HCT116 (cell line): ENCODE results near the gene OVOL1.

Source experiments
- ATF3 ChIP-seq: IDR thresholded peaks from 2 replicates; pipeline ENCODE4 v1.6.1; 2012
- EZH2 ChIP-seq: fragments of 200-600 bp; sonication (generic); IDR thresholded peaks from 2 replicates; pipeline ENCODE4 v1.6.1; 2017; ENCODE audit warnings: antibody characterized with exemption, mixed run types
- EZH2phosphoT487 ChIP-seq: fragments of 200-600 bp; IDR thresholded peaks from 2 replicates; pipeline ENCODE4 v1.6.1; 2018; ENCODE audit warnings: antibody characterized with exemption, borderline replicate concordance
- POLR2A ChIP-seq: IDR thresholded peaks from 2 replicates; pipeline ENCODE4 v1.7.0; 2011; ENCODE audit warnings: borderline replicate concordance; ENCODE audit not compliant: insufficient read depth, insufficient read length; ENCODE audit errors: extremely low read depth
- POLR2AphosphoS5 ChIP-seq: IDR thresholded peaks from 2 replicates; pipeline ENCODE4 v1.6.1; 2011; ENCODE audit warnings: mild to moderate bottlenecking, low read depth, low read length, moderate library complexity
- ZBTB33 ChIP-seq: IDR thresholded peaks from 2 replicates; pipeline ENCODE4 v1.6.1; 2011; ENCODE audit warnings: mild to moderate bottlenecking, low read length, moderate library complexity; ENCODE audit not compliant: insufficient replicate concordance; ENCODE audit errors: extremely low read depth
- ZFX ChIP-seq: fragments of 450-650 bp; IDR thresholded peaks from 2 replicates; pipeline ENCODE4 v1.6.1; 2017
- TF ChIP-seq, protein P1 (sequence below), 3 experiments: fragments of 200-600 bp in 1 of 3; sonication (generic) in 1 of 3; IDR thresholded peaks in 2 of 3; conservative IDR thresholded peaks in 1 of 3; 2 replicates each; pipeline ENCODE4 v1.5.1; 2012 to 2017; ENCODE audit warnings: low read depth in 2 of 3, low read length in 2 of 3, antibody characterized with exemption in 1 of 3, borderline replicate concordance in 1 of 3, control low read depth in 1 of 3, mild to moderate bottlenecking in 1 of 3, mixed read lengths in 1 of 3, mixed run types in 1 of 3, moderate library complexity in 1 of 3; ENCODE audit not compliant: insufficient read depth in 1 of 3

DNA sequence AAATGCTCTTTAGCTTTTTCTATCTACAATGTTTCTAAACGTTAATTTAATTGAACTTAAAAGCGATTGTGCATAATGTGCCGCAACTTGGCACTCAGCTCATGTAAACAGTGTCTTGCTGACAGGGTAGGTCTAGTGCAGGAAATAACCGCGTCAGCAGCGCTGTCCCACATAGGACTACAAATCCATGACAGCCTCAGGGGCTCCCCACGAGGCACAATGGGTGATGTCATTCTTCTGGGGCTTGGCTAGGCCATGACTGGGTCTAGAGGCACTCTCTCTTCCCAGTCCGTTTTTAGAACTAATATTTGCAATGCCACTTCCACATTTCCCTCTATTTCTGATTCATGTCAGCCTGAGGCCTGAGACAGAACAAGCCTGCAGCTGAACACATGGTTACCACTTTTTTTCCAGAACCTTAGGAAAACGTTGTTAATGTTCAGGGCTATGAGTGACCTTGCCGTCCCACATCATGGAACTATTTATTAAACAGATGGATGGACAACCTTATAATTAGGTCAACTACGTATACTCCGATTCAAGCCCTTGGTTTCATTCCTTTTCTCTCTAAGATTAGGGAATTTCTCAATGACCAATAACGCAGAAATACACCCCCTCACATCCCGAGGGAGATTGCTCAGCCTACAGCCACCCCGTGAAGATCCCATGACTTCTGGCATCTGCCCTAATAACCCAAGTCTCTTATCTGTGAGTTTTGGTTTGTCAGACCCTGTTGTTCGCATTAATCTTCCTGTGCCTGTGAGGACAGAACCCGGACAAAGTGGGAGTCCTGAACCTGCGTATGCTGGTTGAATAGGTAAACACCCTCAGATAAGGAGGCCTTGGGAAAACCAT, 27.5 kb downstream of the OVOL1 start:
- no peak for TF ChIP-seq ZBTB33
- no peak for TF ChIP-seq EZH2
- TF ChIP-seq, protein P1, sequence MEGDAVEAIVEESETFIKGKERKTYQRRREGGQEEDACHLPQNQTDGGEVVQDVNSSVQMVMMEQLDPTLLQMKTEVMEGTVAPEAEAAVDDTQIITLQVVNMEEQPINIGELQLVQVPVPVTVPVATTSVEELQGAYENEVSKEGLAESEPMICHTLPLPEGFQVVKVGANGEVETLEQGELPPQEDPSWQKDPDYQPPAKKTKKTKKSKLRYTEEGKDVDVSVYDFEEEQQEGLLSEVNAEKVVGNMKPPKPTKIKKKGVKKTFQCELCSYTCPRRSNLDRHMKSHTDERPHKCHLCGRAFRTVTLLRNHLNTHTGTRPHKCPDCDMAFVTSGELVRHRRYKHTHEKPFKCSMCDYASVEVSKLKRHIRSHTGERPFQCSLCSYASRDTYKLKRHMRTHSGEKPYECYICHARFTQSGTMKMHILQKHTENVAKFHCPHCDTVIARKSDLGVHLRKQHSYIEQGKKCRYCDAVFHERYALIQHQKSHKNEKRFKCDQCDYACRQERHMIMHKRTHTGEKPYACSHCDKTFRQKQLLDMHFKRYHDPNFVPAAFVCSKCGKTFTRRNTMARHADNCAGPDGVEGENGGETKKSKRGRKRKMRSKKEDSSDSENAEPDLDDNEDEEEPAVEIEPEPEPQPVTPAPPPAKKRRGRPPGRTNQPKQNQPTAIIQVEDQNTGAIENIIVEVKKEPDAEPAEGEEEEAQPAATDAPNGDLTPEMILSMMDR (IDR thresholded peaks at IDR 0.05 in 2 of 3, conservative IDR thresholded peaks at IDR 0.05 in 1 of 3; ENCODE audit: borderline replicate concordance in 1 of 3, insufficient read depth in 1 of 3, low read depth in 2 of 3, low read length in 2 of 3), result no peak
- no peak for TF ChIP-seq POLR2A
- no peak for TF ChIP-seq ATF3
- TF ChIP-seq POLR2AphosphoS5, result no peak
- TF ChIP-seq ZFX, result no peak
- TF ChIP-seq EZH2phosphoT487, result no peak
